ENCODE results near the gene NXPH4. TPM values are rescaled to one million over a fixed set of nuclear protein-coding genes. Genes with fewer than 3 reads are reported as not detected.

NXPH4 gene
- total RNA-seq, 1 donor from 2014 or later, result not detected

- H3K27me3 ChIP-seq (ENCODE audit: low read depth), result peaks cover 35% of the 10 kb centered on the region
- H3K36me3 ChIP-seq, result peaks cover 51% of the 10 kb centered on the region
- H3K4me3 ChIP-seq, result no peak overlapping the region
- intact Hi-C loops (cut with DNase I), result no loop called here
- no peak overlapping the region for H3K27ac ChIP-seq
- peaks cover 38% of the 10 kb centered on the region for H3K4me1 ChIP-seq
- no peak for TF ChIP-seq CTCF (IDR thresholded peaks at IDR 0.05)
- ATAC-seq (no peak), DNase-seq (no peak)
- H3K9me3 ChIP-seq, result no peaks in the 10 kb centered on the region
These were observed 3.9 kb upstream of the NXPH4 start for GRCh38 chr12:57212701-57213057.

- TF ChIP-seq CTCF (IDR thresholded peaks at IDR 0.05), result peak; percentile 96
- peak; percentile 90 for DNase-seq
- Histone ChIP-seq H3K36me3 (peaks cover 46% of the 10 kb centered on the region), H3K9me3 (no peaks in the 10 kb centered on the region), H3K4me3 (no peak overlapping the region), H3K27ac (no peak overlapping the region), H3K4me1 (peaks cover 39% of the 10 kb centered on the region), H3K27me3 (ENCODE audit: low read depth) (peaks cover 40% of the 10 kb centered on the region)
- intact Hi-C loops (cut with DNase I), result no loop called here
- ATAC-seq, result peak; percentile 87 to 88
These were observed 3.4 kb upstream of the NXPH4 start for GRCh38 chr12:57213058-57213715.

- TF ChIP-seq CTCF (IDR thresholded peaks at IDR 0.05), result no peak
- intact Hi-C loops (cut with DNase I), result no loop called here
- ATAC-seq, result peak in 1 of 2 donors; percentile 1
These were observed 2.7 kb upstream of the NXPH4 start for GRCh38 chr12:57213763-57214397.

GRCh38 chr12:57214398-57214781 is 2.2 kb upstream of the NXPH4 start:
- Histone ChIP-seq H3K27me3 (ENCODE audit: low read depth) (peaks cover 52% of the 10 kb centered on the region), H3K9me3 (no peaks in the 10 kb centered on the region), H3K4me3 (no peak overlapping the region), H3K36me3 (peaks cover 34% of the 10 kb centered on the region), H3K27ac (no peak overlapping the region), H3K4me1 (peaks cover 39% of the 10 kb centered on the region)
- intact Hi-C loops (cut with DNase I), result no loop called here
- ATAC-seq, result peak; percentile 66 to 77
- TF ChIP-seq CTCF (IDR thresholded peaks at IDR 0.05), result peak; percentile 66
- DNase-seq, result no peak

More at GRCh38 chr12:57213763-57214397, 2.7 kb upstream of the NXPH4 start:
- Histone ChIP-seq H3K27me3 (ENCODE audit: low read depth) (peaks cover 47% of the 10 kb centered on the region), H3K36me3 (peaks cover 39% of the 10 kb centered on the region), H3K9me3 (no peaks in the 10 kb centered on the region), H3K4me1 (peaks cover 39% of the 10 kb centered on the region), H3K27ac (no peak overlapping the region), H3K4me3 (no peak overlapping the region)
- DNase-seq, result no peak

- intact Hi-C loops (cut with DNase I), result no loop called here
- no peak for ATAC-seq
- H3K27ac ChIP-seq, result no peak overlapping the region
- no peak for TF ChIP-seq CTCF (IDR thresholded peaks at IDR 0.05)
- no peak overlapping the region for H3K4me3 ChIP-seq
- H3K4me1 ChIP-seq, result peaks cover 39% of the 10 kb centered on the region
- peaks cover 59% of the 10 kb centered on the region for H3K27me3 ChIP-seq (ENCODE audit: low read depth)
- H3K9me3 ChIP-seq, result no peaks in the 10 kb centered on the region
- no peak for DNase-seq
- H3K36me3 ChIP-seq, result peaks cover 27% of the 10 kb centered on the region
These were observed 1.5 kb upstream of the NXPH4 start for GRCh38 chr12:57215065-57215464.
